Esophagus mucosa (tissue), 1 donor: Measurements from ENCODE around the gene RNF5. TPM values are rescaled to one million over a fixed set of nuclear protein-coding genes. Genes with fewer than 3 reads are reported as not detected.
"Not testable (repeated sequence)": the region's sequence is repeated elsewhere in the genome, so short reads cannot be mapped to it uniquely, and the experiment has no call there.

Experiments used
- ATAC-seq: fragments of 200-7000 bp; cut with Tn5 transposase; one replicate; pipeline ENCODE4 v1.9.1; 2020
- total RNA-seq: library from RNA; stranded (reverse); gene quantifications from one replicate; pipeline ENCODE4 v1.2.4, GENCODE V29; 2023
- donor health status: DM: yes; HTN: yes; CAD: no.

Gene RNF5, protein sequence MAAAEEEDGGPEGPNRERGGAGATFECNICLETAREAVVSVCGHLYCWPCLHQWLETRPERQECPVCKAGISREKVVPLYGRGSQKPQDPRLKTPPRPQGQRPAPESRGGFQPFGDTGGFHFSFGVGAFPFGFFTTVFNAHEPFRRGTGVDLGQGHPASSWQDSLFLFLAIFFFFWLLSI
- total RNA-seq = 30.4 TPM

DNA sequence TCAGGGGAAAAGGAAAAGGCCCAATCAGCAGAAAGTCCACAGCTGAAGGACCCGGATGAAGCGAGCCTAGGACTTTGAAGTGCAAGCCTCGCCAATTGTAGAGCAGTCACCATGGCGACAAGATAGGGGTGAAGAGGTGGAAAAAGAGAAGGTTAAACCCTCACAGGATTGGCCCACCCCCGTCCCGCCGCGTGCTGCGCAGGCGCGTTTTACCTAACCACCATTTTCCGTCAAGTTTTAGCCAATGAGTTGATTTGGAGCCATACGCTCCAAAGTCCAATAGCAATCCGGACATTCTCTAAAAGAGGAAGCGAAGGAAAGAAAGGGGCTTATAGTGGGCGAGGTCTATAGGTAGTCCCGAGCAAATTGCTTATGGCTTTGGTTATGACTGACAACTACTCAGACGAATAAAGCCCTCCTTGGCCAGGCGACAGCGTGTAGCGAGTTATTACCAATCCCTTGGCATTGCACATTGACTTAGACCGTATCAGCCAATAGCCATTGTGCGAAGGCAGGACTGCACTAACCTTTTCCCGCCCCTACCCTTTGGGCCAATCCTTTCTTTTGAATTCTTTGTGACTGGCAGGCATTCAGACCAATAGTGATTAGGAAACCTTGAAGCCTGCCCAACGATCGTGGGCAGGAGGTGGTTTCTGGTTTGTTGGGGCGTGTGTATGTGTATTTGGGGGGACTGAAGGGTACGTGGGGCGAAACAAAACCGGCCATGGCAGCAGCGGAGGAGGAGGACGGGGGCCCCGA lies at the start of gene RNF5:
RNF5 (plus strand) TSS at position 618 of the 759 bp plus-strand sequence; CDS start at position 725, 107 bp downstream.
- ATAC-seq = peak; percentile 89

DNA sequence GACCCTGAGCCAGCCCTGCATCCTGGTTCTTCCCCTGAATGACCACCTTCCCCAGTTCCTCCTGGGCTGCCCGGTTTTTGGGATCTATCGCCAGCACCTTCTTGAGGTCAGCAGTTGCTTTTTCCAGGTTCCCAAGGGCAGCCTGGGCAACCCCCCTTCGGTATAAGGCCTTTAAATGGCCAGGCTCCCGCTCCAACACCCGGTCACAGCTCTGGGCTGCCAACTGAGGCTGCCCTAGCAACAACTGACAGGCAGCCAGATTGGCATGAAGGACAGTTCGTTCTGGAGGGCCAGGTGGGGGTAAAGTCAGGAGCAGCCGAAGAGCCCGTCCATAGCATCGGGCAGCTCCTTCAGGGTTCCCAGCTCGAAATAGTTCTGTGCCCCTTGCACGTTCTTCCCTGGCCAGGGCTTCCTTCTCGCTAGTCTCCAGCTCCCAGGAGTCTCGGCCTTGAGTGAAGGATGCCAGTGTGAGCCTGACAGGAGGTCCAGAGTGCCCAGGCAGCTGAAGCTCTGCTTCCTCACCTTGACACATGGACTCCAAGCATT lies 49.4 kb upstream of the RNF5 start:
- no peak for ATAC-seq

DNA sequence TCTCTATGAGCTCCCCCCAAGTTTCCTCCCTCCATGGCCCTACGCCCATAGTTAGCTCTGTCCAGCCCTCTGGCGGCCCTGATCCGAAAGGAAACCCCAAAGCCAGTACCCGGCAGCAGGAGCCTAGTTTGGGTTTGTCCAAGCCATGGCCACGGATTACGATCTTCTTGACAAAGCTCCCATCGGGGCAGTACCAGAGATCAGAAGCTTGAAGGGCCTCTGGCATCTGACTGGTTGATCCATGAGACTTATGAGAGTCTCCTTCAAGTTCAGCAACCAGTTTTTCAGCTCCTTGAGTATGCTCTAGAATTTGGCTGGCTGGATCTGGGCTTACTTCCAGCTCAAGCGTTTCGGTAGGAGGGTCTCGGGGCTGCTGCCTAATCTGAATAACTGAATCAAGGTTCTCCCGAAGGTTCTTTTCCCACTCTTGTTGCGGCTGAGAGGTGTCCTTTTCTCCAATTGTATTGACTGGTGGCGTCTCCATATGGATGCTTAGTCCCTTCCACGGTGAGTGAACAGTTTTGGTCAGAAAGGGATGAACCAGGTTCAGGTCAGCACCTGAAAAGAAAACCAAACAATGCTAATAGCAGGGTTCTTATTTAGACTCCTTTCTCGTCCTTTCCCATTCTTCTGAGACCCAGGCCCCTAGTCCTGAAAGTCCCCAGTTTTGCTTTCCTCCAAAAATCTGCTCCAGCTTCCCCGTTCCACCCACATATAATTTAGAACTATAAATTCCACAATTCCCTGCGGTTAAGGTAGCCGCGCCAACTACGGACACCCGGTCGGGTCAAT lies 48.7 kb upstream of the RNF5 start:
- peak; percentile 7 for ATAC-seq

DNA sequence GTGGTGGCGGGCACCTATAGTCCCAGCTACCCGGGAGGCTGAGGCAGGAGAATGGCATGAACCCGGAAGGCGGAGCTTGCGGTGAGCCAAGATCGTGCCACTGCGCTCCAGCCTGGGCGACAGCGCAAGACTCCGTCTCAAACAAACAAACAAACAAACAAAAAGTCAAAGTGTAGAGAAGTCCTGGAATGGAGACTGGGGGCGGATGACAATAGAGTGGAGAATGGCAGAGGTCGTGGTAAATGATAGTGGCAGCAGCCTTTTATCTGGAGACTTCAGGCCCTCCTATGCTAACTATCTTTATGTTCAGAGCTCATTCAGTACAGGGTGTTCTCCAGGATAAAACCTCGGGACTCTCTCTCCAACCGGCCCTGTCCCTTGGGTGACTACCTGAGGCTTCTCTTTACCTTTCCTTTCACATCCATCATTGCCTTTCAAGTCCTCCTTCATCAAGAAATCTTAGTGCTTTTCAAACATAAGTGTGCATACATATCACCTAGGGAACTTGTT lies 46.7 kb upstream of the RNF5 start:
- ATAC-seq = no peak

DNA sequence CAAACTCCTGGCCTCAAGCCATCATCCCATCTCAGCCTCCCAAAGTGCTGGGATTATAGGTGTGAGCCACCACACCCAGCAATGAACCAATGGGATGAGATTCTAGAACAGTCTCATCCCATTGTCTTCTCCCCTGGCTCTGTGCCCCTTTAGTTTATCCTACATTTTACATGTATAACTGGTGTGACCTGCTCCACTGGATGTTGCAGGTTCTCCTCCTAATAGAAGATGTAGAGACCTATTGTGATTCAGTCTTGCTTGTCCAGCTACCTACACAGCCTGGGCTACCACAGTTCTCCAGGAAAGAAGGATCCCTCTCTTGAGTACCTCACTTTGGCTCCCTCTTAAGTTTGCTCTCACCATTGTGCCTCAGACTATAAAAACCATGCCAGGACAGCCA lies 46.1 kb upstream of the RNF5 start:
- ATAC-seq = peak; percentile 56

DNA sequence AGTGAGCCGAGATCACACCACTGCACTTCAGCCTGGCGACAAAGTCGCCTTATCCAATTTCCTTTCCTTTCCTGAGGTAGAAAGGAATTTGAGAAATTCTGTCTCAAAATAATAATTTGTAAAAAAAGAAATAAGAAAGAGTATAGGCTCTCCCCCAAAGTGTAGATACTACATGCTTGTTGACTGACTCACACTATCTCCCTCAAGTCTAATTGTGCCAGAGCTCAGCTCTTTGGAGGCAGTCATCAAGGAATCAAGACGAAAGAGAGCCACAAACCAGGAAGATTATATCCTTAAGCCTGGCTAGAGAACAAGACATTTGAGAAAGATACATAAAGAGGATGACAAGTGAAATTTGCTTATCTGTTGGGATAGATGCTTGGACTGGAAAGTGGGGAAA lies 44.4 kb upstream of the RNF5 start:
- no peak for ATAC-seq

DNA sequence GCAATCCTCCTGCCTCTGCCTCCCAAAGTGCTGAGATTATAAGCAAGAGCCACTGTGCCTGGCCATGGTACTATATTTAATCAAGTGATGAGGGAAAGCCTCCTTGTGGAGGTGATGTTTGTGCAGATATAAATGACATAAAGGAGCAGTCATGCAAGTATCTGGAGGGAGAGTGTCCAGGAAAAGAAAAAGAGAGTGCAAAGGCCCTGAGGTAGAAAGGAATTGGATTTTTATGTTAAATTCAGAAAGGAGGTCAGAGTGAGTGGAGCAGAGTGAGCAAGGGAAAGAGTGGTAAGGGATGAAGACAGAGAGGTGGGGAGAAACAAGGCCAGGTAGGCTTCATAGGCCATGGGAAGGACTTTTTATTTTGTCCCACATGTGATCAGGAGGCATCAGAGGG lies 40.8 kb upstream of the RNF5 start:
- no peak for ATAC-seq

DNA sequence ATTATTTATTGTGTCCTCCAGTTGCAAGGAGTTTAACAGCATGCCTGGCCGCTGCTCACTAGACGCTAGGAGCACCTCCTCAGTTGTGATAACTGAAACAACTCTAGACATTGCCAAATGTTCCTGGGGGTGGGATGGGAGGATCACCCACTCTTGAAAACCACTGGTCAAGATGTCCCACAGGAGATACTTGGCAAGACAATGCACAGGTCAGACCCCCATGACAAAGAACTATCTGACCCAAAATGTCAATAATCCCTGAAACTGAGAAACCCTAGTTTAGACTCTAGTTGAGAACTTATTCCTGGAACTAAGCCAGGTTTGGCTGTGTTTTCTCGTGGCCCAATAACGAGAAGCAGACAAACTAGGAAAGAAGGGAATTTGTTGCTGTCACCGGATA lies 38.6 kb upstream of the RNF5 start:
- ATAC-seq = no peak

DNA sequence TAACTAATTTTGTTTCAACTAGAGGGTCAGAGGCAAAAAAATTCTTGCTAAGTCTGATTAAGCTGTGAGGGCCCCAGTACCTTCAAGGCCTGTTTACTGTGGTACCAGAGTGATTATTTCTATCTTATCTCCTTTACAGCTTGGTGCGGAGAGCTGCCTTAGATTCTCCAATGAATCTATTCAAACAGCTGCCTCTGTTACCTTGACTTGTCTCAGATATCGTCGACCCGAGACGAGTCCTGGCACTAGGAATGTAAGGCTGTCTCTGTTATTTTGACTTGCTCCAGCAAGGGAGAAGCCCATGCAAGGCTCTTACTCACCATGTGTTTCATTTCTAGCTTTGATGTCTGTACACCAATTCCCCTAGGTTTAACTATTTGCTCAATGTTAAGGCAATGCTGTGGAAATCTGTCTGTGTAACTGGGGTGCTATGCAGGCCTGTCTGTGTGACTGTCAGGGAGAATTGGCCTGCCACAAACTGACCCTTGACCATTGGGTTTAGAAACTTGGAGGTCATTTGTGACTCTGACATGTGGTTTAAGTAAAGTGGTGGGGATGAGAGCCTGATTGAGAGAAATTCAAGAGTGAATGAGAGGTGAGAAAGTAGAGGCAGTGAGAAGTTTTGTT lies 37.7 kb upstream of the RNF5 start:
- no peak for ATAC-seq

DNA sequence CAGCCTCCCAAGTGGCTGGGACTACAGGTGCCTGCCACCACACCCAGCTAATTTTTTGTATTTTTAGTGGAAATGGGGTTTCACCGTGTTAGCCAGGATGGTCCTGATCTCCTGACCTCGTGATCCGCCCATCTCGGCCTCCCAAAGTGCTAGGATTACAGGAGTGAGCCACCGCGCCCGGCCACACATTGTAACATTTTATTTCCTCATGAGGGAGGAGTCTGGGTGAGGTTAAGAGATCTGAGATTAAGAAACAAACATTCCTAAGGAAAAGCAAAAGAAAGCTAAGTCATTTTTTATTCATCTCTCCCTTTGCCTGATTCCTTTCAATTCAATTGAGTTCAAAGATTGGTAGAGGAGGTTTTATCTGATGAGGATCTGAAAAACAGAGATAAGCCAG lies 34.0 kb upstream of the RNF5 start:
- not testable (repeated sequence) for ATAC-seq

DNA sequence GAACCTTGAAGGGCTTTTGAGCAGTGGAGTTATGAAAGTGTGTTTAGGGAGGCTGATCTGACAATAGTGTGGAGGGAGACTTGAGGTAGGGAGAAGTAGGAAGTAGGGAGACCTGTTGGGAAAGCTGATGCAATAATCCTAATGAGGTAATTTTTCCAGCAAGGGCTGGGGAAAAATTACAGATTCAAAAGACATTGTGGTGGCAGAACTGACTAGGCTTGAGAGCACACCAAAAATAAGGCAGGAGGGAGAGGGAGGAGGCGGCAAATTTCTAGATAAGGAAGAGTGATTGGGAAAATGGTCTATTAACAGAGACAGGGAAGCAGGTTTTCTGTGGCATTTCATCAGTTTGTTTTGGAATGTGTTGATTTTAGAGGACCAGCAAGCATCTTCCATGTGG lies 31.9 kb upstream of the RNF5 start:
- no peak for ATAC-seq

DNA sequence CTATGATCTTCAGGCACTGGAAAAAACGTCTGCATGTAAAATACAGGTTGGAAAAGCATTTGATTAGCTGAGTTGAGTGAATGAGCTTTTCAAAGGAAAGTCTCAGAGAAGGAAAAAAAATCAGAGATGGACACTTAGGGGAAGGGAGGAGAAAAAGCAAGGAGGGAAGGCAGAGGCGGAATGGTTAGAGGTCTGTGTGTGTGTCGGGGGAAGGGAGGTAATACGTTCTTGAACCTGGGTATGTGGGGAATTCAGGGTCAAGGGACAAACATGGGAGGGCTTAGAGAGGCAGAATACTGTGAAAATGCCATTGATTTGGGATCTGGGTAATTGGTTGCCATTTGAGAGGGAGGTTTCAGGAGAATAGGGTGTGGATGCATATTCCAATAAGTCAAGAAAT lies 31.5 kb upstream of the RNF5 start:
- no peak for ATAC-seq

DNA sequence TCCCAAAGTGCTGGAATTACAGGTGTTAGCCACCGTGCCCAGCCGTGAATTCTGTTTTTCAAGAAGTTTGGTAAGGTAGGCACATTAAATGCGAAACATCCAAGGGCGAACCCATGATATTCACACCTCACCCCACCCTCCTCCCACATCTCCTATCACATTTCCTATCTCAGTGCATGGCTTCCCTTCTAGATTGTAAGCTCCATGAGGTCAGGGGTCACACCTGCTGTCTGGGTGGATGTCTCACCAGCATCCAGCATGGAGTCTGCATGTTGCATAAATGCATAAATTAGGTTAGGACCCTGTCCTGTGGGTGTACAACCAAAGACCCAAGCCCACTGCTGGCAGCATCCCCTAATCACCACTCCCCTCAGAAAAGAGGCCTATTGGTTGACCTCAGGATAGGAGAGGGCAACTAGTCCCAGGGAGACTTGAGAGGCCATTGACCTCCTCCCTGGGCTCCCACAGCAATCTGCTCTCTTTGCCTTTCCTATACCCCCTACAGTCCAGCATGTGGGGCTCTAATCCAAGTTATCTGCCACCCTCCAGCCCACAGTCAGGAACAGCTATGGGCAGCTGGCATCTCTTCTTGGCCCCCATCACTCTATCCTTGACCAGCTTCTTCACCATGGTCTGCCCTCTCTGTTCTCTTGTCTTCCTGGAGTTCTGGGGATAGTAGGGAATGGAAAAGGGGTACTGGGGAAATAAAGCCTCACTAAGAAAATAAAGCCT lies 30.6 kb upstream of the RNF5 start:
- no peak for ATAC-seq

DNA sequence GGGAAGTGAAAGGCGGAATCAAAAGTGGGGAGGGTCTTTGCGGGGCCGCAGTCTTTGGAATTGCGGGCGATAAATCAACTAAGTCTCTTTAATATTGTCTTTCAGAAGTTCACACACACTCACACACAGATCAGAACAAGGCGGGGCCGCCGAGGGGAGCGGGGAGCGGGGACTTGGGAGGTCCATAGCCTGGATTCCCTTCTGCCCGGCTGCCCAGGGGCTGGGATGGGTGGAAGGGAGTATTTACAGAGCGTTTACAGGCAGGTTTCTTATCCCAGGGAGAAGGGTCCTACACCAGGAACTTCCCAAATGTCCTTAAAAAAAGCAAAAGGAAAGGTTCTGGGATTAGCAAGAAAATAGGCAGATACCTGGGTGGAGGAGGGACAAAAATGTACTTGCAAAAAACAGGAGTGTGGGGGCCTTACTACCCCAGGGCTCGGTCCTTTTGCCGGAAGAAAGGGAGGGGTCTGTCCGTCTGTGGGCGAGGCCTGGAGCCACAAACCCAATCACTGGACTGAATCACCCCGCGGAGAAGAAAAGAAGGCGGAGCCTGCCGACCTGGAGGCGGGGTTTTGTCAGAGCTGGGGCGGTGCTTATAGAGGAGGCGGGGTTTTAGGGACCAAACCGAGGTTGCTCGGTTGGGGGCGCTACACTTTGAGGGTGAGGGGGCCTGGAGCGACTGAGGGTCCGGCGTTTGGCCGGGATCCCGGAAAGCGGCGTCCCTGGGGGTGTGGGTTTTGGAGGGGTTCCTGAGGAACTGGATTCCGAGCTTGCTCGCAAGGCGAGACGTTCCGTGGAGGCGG lies 29.7 kb upstream of the RNF5 start:
- peak; percentile 60 for ATAC-seq

DNA sequence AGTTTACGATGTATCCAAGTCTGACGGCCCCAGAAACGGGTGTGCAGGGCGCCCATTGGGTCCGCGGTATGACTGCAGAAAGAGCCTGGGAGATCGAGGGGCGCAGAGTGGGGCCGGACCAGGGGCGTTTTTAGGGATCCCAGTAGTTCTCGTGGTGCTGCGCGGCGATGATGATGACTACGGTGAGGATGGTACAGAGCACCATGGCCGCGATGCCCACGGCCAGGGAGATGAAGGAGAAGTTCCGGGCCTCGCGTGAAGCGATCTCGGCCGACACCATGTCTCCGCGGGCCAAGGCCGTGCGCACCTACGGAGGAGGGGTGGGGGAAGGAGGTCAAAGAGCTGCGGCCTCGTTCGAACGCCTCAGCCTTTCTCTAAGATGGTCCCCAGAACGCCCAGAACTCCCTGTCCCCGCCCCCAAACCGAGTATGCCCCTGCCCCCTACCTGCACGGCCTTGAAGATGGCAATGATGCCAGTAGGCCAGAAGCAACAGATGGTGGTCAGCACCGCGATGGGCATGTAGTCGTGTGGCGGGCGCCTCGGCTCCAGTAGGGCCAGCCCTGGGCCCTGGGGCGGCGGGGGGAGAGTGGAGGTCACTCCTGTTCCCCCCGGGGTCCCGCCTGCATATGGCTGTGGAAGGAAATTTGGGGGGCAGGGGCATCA lies 29.0 kb upstream of the RNF5 start:
- ATAC-seq = no peak

DNA sequence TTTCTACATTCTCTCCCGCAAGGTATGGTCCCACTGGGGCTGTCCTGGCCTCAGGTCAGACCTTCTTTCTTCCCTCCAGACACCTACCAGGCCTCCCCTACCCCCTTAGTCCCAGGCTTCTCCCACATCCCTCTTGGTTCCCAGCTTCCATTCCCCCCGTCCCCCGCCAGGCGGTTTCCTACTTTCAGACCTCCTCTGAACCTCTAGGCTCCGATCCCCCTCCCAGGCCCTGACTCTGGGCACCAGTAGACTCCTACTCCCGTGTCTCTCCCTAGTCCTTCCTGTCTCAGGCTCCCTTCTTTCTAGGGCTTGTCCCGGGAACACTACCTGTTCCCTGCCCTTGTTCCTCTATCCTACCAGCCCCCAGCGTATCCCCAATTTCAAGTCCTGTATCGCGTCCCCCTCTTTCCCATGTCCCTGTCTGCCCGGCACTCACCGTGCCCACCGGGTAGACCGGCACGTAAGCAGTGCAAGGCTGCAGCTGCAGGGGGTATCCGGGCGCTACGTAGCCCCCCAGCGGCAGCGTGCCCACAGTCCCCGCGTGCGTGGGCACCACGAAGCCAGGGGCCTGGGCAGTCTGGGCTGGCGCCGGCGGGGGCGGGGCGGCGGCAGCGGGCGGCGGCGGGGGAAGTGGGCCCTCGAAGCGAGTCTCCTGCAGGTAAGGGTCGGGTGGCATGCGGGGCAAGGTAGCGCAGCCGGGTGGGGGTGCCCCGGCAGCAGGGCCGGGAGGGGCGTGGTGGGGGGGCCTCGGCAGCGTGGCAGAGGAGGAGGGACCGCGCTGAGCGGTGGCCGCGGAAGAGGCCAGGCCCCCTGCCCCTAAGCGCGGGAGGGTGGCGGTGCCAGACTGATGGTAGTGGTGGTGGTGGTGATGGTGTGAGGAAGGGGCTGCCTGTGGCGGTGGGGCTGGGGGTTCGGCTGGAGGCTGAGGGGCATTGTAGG lies 28.0 kb upstream of the RNF5 start:
- no peak for ATAC-seq

DNA sequence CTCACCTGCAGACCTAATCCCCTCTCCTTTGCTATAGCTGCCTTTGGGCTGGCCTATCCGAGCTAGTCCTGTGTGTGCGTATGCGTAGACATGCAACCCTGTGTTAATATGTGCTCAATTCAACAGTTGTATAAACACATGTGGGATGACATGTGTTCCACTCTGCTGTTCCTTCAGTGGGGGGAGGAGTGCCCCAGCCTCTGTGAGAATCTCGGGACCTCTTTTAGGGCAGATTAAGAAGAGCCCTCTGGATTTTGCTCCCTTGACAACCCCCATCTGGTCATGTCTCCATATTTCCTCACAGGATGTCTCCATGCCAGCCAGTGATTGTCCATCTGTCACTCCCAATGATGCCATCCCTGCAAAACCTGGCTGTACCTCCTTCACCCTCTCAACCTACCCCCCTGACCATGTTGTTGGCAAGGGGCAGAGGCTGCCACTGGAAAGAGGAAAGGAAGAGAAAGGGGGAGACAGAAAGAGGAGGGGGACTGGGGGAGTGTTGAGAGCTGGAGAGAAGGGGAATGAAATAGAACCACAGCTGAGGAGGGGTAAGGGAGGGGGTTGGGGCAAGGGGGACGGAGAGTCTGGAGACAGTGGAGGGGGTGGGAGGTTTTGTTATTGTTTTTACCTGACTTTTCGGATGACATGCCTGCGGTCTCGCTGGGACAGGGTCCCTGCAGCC lies 26.9 kb upstream of the RNF5 start:
- no peak for ATAC-seq

DNA sequence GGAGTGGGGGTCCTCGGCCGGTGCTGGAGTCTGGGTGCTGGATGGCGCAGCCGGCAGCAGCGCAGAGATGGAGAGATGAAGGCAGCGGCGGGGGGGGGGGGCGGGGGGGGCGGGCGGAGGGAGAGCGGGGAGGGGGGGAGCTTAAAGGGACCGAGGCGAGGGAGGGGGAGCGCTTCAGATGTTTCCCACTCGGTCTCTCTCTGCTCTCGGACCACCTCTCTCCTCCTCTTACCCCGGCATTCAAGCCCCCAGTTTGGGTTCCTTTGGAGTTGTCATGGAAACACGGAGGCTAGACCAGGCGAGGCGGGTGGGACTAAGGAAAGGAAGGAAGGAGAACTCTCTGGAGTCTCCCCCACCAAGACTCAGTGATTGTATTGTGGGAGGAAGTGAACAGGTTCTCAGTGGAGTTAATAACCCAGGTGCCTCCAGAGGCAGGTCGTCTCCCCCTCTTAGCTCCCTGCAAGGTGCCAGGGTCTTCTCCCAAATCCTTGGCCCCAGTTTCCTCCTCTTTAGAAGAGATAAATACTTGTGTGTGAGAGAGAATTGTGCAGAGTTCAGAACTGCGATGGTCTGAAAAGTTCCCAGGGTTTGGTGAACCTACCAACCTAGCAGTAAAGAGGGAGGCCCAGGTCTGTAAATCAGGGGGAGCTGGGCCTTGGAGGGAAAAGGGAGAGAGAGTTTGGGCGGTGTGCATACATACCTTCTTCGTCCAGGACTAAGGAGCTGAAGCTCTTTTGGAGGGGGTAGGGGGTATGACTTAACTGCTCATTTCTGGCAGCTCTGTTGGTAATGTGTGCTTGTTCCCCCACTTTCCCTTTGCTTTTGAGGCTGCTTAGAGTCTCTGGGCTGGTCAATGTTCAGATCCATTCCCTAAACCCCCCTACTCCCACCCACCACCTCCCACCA lies 26.1 kb upstream of the RNF5 start, which contains the start of gene PRRT1:
PRRT1 (minus strand) TSS at position 77 of the 906 bp plus-strand sequence. CDS start 112 bp downstream, outside the sequence.
- ATAC-seq = no peak
